Neutrophil (primary cell): Measurements from ENCODE around the gene LRRC3.

ENCODE experiments used
- H3K27ac ChIP-seq: fragments of 200-600 bp; sonication (generic); 2 replicates; pipeline ENCODE4 v1.5.1; 2016; ENCODE audit warnings: mild to moderate bottlenecking, moderate library complexity
- H3K27me3 ChIP-seq: fragments of 200-600 bp; sonication (generic); 2 replicates; pipeline ENCODE4 v1.6.0; 2016; ENCODE audit warnings: mild to moderate bottlenecking
- H3K36me3 ChIP-seq: fragments of 200-600 bp; sonication (generic); 2 replicates; pipeline ENCODE4 v1.5.1; 2017
- H3K4me1 ChIP-seq, 2 experiments: fragments of 200-600 bp in 1 of 2; sonication (generic) in 1 of 2; 1 replicate in 1 of 2; 2 replicates in 1 of 2; pipeline versions ENCODE4 v1.5.1 to v1.6.1; 2013 to 2016; ENCODE audit warnings: low read depth in 1 of 2, low read length in 1 of 2, mild to moderate bottlenecking in 1 of 2, moderate library complexity in 1 of 2; ENCODE audit not compliant: control insufficient read depth in 1 of 2, insufficient read depth in 1 of 2
- H3K4me3 ChIP-seq, 2 experiments: fragments of 200-600 bp in 1 of 2; sonication (generic) in 1 of 2; 1 replicate in 1 of 2; 2 replicates in 1 of 2; pipeline ENCODE4 v1.5.1; 2013 to 2016; ENCODE audit warnings: low read depth in 1 of 2, low read length in 1 of 2, mild to moderate bottlenecking in 1 of 2, moderate library complexity in 1 of 2
- H3K9me3 ChIP-seq: fragments of 200-600 bp; sonication (generic); 2 replicates; pipeline ENCODE4 v1.5.1; 2016
- TF ChIP-seq, protein P1 (sequence below): fragments of 200-600 bp; sonication (generic); IDR thresholded peaks from 2 replicates; pipeline ENCODE4 v1.5.1; 2016; ENCODE audit warnings: antibody characterized with exemption

Gene LRRC3

GRCh38 chr21:44423312-44423821 lies 31.9 kb upstream of the LRRC3 start:
- H3K27me3 ChIP-seq: no peaks in the 10 kb centered on the region
- no peak overlapping the region for H3K27ac ChIP-seq
- peaks cover 0 to 4% of the 10 kb centered on the region in 2 experiments for H3K4me1 ChIP-seq
- no peak overlapping the region for H3K4me3 ChIP-seq
- H3K36me3 ChIP-seq: peaks cover 88% of the 10 kb centered on the region
- H3K9me3 ChIP-seq: no peaks in the 10 kb centered on the region
- TF ChIP-seq, protein P1, sequence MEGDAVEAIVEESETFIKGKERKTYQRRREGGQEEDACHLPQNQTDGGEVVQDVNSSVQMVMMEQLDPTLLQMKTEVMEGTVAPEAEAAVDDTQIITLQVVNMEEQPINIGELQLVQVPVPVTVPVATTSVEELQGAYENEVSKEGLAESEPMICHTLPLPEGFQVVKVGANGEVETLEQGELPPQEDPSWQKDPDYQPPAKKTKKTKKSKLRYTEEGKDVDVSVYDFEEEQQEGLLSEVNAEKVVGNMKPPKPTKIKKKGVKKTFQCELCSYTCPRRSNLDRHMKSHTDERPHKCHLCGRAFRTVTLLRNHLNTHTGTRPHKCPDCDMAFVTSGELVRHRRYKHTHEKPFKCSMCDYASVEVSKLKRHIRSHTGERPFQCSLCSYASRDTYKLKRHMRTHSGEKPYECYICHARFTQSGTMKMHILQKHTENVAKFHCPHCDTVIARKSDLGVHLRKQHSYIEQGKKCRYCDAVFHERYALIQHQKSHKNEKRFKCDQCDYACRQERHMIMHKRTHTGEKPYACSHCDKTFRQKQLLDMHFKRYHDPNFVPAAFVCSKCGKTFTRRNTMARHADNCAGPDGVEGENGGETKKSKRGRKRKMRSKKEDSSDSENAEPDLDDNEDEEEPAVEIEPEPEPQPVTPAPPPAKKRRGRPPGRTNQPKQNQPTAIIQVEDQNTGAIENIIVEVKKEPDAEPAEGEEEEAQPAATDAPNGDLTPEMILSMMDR: no peak

- Histone ChIP-seq H3K4me3 (no peak overlapping the region), H3K27me3 (no peaks in the 10 kb centered on the region), H3K36me3 (peaks cover 81% of the 10 kb centered on the region), H3K4me1 (peaks cover 0 to 4% of the 10 kb centered on the region in 2 experiments), H3K9me3 (no peaks in the 10 kb centered on the region), H3K27ac (no peak overlapping the region)
- TF ChIP-seq, protein P1: no peak
These were observed 31.2 kb upstream of the LRRC3 start for GRCh38 chr21:44423941-44424607.

DNA sequence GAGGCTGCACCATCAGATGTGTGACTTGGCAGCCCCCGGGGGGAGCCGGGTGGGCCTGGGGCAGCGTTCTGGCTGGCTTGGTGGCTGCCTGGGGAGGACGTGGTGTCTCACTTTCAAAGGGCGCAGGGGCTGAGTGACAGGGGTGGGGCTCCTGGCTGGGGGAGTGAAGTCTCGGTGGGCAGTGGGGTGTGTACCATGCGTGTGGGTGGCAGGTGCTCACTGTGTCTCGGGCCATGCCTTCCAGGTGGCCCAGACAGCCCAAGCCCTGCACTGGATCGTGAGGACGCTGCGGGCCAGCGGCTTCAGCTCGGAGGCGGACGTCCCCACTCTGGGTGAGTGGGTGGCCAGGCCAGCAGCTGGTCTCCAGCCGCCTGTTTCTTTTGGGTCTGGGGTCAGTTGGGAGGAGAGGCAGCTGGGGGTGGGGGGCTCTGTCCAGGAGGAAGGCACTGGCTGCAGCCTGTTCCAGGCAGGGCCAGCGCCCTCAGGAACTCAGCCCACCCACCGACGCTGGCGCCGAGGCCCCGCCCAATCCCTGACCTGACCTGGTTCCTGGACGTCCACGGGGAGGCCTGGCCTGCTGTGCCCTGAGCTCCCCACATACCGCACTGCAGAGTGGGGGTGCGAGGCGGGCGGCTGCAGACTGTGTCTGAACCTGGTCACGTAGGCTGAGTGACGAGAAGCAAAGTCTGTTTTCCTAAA lies 30.6 kb upstream of the LRRC3 start:
- no peaks in the 10 kb centered on the region for H3K9me3 ChIP-seq
- peak overlapping the region; percentile 42 for H3K27ac ChIP-seq
- no peaks in the 10 kb centered on the region for H3K27me3 ChIP-seq
- H3K36me3 ChIP-seq: peaks cover 78% of the 10 kb centered on the region
- H3K4me1 ChIP-seq: peaks cover 0 to 4% of the 10 kb centered on the region in 2 experiments
- no peak overlapping the region for H3K4me3 ChIP-seq
- TF ChIP-seq, protein P1: no peak

- Histone ChIP-seq H3K27me3 (no peaks in the 10 kb centered on the region), H3K36me3 (peaks cover 72% of the 10 kb centered on the region), H3K4me3 (no peak overlapping the region), H3K4me1 (peaks cover 0 to 4% of the 10 kb centered on the region in 2 experiments), H3K9me3 (no peaks in the 10 kb centered on the region), H3K27ac (peak overlapping the region; percentile 42)
- TF ChIP-seq, protein P1: no peak
These were observed 29.9 kb upstream of the LRRC3 start for GRCh38 chr21:44425307-44425894.

- peaks cover 65% of the 10 kb centered on the region for H3K36me3 ChIP-seq
- no peaks in the 10 kb centered on the region for H3K9me3 ChIP-seq
- peak overlapping the region; percentile 42 for H3K27ac ChIP-seq
- no peak overlapping the region for H3K4me3 ChIP-seq
- TF ChIP-seq, protein P1: no peak
- no peaks in the 10 kb centered on the region for H3K27me3 ChIP-seq
- H3K4me1 ChIP-seq: peaks cover 0 to 4% of the 10 kb centered on the region in 2 experiments
These were observed 29.2 kb upstream of the LRRC3 start for GRCh38 chr21:44425895-44426662.
